Psoas muscle (tissue), 8 donors: Measurements from ENCODE around the gene PPP1R37. TPM values are rescaled to one million over a fixed set of nuclear protein-coding genes. Genes with fewer than 3 reads are reported as not detected.

Experiments used
- ATAC-seq, 4 donors: fragments of 200-7000 bp; cut with Tn5 transposase; one replicate each; pipeline ENCODE4 v1.9.1; 2020; ENCODE audit warnings: moderate library complexity in 3 of 4, mild to moderate bottlenecking in 2 of 4
- DNase-seq, 2 donors: peaks; one replicate each; pipeline ENCODE4 v3.0.0-alpha.2; 2020
- H3K27ac ChIP-seq: fragments of 200-600 bp; one replicate; pipeline ENCODE4 v1.8.0; 2022
- H3K27me3 ChIP-seq, 3 donors: fragments of 200-600 bp in 1 of 3; one replicate each; pipeline versions ENCODE4 v1.6.1 to v1.8.0; 2013 to 2022; ENCODE audit warnings: low read length in 2 of 3, mild to moderate bottlenecking in 2 of 3, moderate library complexity in 1 of 3; ENCODE audit not compliant: insufficient read depth in 3 of 3
- H3K36me3 ChIP-seq, 2 donors: fragments of 200-600 bp in 1 of 2; one replicate each; pipeline versions ENCODE4 v1.6.1 to v1.8.0; 2013 to 2022; ENCODE audit warnings: low read depth in 1 of 2, mild to moderate bottlenecking in 1 of 2, moderate library complexity in 1 of 2; ENCODE audit not compliant: insufficient read depth in 1 of 2
- H3K4me1 ChIP-seq: fragments of 200-600 bp; one replicate; pipeline ENCODE4 v1.8.0; 2022
- H3K4me3 ChIP-seq: fragments of 200-600 bp; one replicate; pipeline ENCODE4 v1.8.0; 2022; ENCODE audit warnings: mild to moderate bottlenecking
- H3K9me3 ChIP-seq: fragments of 200-600 bp; one replicate; pipeline ENCODE4 v1.8.0; 2022
- CTCF ChIP-seq: fragments of 200-600 bp; IDR thresholded peaks from one replicate; pipeline ENCODE4 v1.8.0; 2022; ENCODE audit warnings: antibody characterized with exemption
- WGBS, 3 donors: extraction: QIAGEN DNeasy Blood & Tissue Kit; methylation state at CpG; one replicate each; pipeline versions ENCODE4 v1.1.6 to v1.1.7; 2013; 5-methylcytosine and 5-hydroxymethylcytosine counted together
- intact Hi-C, 2 donors: fragments of 100-400 bp; cut with DNase I; formaldehyde crosslinking; loops; one replicate each; pipeline versions ENCODE4 v1.11.0 to v1.14.2; 2022
- polyA plus RNA-seq, 3 donors: library from polyadenylated mRNA; stranded (reverse); fragments of 200-250 nt; gene quantifications; one replicate each; pipeline ENCODE4 v1.2.3, GENCODE V29; 2013
- total RNA-seq, 4 donors: library from RNA; stranded (reverse); fragmentation: NEBNext Ultra II Directional in 2 of 4; extraction: Animal tissue kit (Norgen Biotek cat#: 25700) in 2 of 4; gene quantifications; one replicate each; pipeline versions ENCODE4 v1.2.1 to v1.2.4, GENCODE V29; 2021 to 2023
- donor health status: healthy with polysubstance abuse.
- donor health status: DM: no; HTN: no; CAD: no; lungs with moderate emphysema.
- donor health status: Bipolar disorder and iron deficiency.
- donor health status: healthy.
- donor health status: DM: yes; HTN: yes; CAD: no.
- donor health status: DM: no; HTN: no; CAD: no.
- donor health status: DM: no; HTN: no; CAD: no.
- donor health status: DM: yes; HTN: yes; CAD: no.

PPP1R37 gene
- total and polyA plus RNA-seq, 7 donors = 25.5 to 39.5 (median 29.3) TPM

DNA sequence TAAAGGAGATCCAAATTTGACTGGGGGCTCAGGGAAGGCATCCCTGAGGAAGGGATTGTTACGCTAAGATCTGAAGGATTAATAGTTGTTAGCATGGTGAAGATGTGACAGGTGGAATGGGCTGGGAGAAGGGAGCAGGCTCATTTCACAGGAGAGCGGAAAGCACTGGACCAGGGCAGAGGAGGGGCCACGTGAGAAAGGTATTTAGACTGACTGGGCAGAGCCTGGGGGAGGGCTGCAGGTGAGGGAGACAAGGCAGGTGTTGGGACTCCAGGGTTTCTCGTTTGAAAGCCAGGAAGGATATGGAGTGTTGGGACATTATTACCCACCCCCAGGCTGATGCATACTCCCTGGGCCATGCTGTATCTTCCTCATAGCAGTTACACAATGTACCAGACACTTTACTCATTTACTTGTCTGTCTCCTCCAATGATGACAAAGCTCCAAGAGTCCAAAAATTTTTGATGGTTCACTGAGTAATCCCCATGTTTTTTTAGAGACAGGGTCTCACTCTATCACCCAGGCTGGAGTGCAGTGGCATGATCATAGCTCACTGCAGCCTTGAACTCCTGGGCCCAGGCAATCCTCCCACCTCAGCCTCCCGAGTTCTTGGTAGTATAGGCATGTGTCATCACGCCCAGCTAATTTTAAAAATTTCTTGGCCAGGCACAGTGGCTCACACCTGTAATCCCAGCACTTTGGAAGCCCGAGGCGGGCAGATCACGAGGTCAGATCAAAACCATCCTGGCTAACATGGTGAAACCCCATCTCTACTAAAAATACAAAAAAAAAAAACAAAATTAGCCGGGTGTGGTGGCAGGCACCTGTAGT, 82.8 kb downstream of the PPP1R37 start:
- no peaks in the 10 kb centered on the region for H3K9me3 ChIP-seq
- ATAC-seq (no peak), DNase-seq (no peak)
- no peaks in the 10 kb centered on the region for H3K27me3 ChIP-seq
- intact Hi-C loops = no loop called here
- H3K36me3 ChIP-seq = no peaks in the 10 kb centered on the region
- no peak overlapping the region for H3K27ac ChIP-seq
- no peak for TF ChIP-seq CTCF
- H3K4me3 ChIP-seq = no peak overlapping the region
- WGBS, 3 donors = 71 to 88% (median 78%) methylated on average over 10 of the region's 10 CpGs
- peaks cover 12% of the 10 kb centered on the region for H3K4me1 ChIP-seq

DNA sequence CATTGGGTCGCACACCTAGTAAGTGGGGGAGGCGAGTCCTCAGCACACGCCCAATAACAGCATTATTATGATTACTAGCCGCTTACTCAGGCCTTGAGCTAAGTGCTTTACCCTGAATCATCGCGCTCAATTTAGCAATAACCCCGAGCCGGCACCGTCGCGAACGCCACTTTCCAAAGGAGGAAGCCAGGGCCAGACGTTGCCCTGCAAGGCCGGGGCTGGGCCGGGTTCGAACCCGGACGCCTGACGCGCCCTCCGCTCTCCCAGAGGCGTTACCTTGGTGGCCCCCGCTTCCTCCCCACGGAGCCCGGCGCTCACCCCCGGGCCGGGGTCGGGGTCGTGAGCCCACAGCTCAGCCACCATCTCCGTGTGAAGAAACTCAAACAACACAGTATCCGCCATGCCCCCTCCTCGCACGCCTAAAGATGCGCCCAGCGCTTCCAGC, 84.9 kb downstream of the PPP1R37 start, which contains the start of gene TRAPPC6A:
TSS of gene TRAPPC6A (minus strand) at position 421 of the 445 bp plus-strand sequence. CDS start at position 402, 19 bp downstream.
- 0% methylated on average over 30 to 36 of the region's 36 CpGs for WGBS, 3 donors
- intact Hi-C loops = no loop called here
- H3K27ac ChIP-seq = peak within 1 kb of the TSS; percentile 96
- H3K36me3 ChIP-seq = no peaks in the 10 kb centered on the region
- H3K4me3 ChIP-seq = peak within 1 kb of the TSS; percentile 77
- no peaks in the 10 kb centered on the region for H3K9me3 ChIP-seq
- ATAC-seq = peak; percentile 39 to 66 (median 56)
- no peak for DNase-seq
- peaks cover 12% of the 10 kb centered on the region for H3K4me1 ChIP-seq
- H3K27me3 ChIP-seq = no peaks in the 10 kb centered on the region
- TF ChIP-seq CTCF = no peak

GRCh38 chr19:45178262-45179071, 85.5 kb downstream of the PPP1R37 start, which contains the start of gene BLOC1S3:
BLOC1S3 (plus strand) TSS chr19:45178784; CDS start chr19:45179297, 513 bp downstream.
- peak; percentile 25 for TF ChIP-seq CTCF
- Histone ChIP-seq H3K9me3 (no peaks in the 10 kb centered on the region), H3K4me1 (peaks cover 12% of the 10 kb centered on the region), H3K27ac (peak within 1 kb of the TSS; percentile 96), H3K36me3 (no peaks in the 10 kb centered on the region), H3K4me3 (peak within 1 kb of the TSS; percentile 77), H3K27me3 (no peaks in the 10 kb centered on the region)
- intact Hi-C loops = no loop called here
- DNase-seq = peak; percentile 100
- peak; percentile 90 to 96 (median 94) for ATAC-seq
- WGBS, 3 donors = 0 to 1% (median 0%) methylated on average over 47 to 51 of the region's 51 CpGs

DNA sequence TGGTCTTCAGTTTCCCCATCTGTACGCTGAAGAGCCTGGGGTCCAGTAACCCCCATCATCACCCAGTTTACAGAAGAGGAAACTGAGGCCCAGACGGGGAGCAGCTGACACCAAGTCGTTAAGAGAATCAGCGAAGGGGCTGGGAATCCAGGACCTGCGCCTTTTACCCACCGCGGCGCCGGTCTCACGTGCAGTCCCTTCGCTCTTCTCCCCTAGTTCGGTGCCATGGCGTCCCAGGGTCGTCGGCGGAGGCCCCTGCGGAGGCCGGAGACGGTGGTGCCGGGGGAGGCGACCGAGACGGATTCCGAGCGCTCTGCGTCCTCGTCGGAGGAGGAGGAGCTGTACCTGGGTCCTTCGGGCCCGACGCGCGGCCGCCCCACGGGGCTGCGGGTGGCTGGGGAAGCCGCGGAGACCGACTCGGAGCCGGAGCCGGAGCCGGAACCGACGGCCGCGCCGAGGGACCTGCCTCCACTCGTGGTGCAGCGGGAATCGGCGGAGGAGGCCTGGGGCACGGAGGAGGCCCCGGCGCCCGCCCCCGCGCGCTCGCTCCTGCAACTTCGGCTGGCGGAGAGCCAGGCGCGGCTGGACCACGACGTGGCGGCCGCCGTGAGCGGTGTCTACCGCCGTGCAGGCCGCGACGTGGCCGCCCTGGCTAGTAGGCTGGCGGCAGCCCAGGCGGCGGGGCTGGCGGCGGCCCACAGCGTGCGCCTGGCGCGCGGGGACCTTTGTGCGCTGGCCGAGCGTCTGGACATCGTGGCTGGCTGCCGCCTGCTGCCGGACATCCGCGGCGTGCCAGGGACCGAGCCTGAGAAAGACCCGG, 86.3 kb downstream of the PPP1R37 start:
- H3K36me3 ChIP-seq = no peaks in the 10 kb centered on the region
- H3K27me3 ChIP-seq = no peaks in the 10 kb centered on the region
- 0 to 1% (median 1%) methylated on average over 32 to 97 of the region's 97 CpGs for WGBS, 3 donors
- peak overlapping the region; percentile 77 for H3K4me3 ChIP-seq
- H3K4me1 ChIP-seq = peaks cover 12% of the 10 kb centered on the region
- TF ChIP-seq CTCF = no peak
- peak overlapping the region; percentile 96 for H3K27ac ChIP-seq
- intact Hi-C loops = no loop called here
- DNase-seq (peak; percentile 61 to 67), ATAC-seq (no peak)
- H3K9me3 ChIP-seq = no peaks in the 10 kb centered on the region
